ENCODE measurements around the gene STAB1.

STAB1 gene

DNA sequence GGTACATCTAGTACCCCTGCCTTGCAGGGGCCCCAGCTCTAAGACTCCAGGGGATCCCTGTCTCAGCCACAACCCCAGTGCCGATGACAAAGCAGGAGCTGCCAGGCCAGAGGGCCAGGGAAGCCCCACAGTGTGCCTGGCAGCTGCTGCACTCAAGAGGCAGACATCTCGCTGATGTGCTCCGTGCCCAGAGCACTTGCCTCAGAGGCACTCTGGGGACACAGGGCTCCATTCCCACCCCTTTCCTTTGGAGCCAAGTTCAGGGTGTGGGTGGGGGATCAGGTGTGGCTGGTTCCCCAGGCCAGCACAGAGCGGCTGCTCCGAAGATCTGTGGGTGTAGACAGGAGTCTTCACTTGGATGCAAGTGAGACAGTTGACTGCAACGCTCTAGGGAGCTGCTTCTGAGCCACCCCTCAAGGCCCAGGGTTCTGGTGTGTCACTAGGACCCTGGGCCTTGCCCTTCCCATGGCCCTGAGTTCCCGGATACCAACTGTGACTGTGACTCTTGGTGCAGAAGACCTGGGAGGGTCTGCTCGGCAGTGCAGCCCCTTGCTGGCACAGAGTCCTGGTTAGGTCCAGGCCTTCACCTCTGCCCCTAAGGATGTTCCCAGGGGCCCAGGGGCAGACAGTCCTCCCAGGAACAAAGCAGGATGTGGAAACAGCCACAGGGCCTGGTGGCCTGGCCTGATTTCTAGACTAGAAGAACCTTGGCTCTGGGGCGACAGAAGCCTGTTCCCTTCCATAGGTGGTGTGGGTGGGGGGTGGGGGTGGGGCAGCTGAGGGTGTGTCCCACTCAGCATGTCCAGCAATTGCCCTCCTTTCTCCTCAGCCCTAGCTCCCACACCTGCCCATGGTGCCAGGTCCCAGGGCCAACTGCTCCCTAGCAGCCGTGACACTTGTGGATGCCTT, 36.0 kb downstream of the STAB1 start:
- Histone ChIP-seq H3K9me2 (replicated peaks; ENCODE audit: control insufficient read depth, low read length) (no peaks in the 10 kb centered on the region), H3K36me3 (ENCODE audit: control insufficient read depth, low read length) (peaks cover 46% of the 10 kb centered on the region), H3K27ac (ENCODE audit: low read depth, low read length) (no peak overlapping the region), H3K4me1 (ENCODE audit: control insufficient read depth, low read length) (peaks cover 27% of the 10 kb centered on the region), H3K27me3 (ENCODE audit: control insufficient read depth, low read length) (no peaks in the 10 kb centered on the region), H3K79me2 (ENCODE audit: control insufficient read depth, low read length) (peaks cover 36% of the 10 kb centered on the region), H3F3A (ENCODE audit: control insufficient read depth, insufficient read depth) (peaks cover 9% of the 10 kb centered on the region), H3K9me3 (ENCODE audit: control insufficient read depth, insufficient read depth, low read length) (no peaks in the 10 kb centered on the region), H3K4me3 (ENCODE audit: low read length) (no peak overlapping the region), H3K4me2 (ENCODE audit: low read length) (peak overlapping the region; percentile 99; the same call in 1 of the 2 replicates), H4K20me1 (ENCODE audit: control insufficient read depth, insufficient read depth, low read depth, low read length) (0 out of 2 replicates have a peak, but pooled peaks cover 5% of the 10 kb centered on the region)
- TF ChIP-seq, protein P1, sequence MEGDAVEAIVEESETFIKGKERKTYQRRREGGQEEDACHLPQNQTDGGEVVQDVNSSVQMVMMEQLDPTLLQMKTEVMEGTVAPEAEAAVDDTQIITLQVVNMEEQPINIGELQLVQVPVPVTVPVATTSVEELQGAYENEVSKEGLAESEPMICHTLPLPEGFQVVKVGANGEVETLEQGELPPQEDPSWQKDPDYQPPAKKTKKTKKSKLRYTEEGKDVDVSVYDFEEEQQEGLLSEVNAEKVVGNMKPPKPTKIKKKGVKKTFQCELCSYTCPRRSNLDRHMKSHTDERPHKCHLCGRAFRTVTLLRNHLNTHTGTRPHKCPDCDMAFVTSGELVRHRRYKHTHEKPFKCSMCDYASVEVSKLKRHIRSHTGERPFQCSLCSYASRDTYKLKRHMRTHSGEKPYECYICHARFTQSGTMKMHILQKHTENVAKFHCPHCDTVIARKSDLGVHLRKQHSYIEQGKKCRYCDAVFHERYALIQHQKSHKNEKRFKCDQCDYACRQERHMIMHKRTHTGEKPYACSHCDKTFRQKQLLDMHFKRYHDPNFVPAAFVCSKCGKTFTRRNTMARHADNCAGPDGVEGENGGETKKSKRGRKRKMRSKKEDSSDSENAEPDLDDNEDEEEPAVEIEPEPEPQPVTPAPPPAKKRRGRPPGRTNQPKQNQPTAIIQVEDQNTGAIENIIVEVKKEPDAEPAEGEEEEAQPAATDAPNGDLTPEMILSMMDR (IDR thresholded peaks at IDR 0.05; ENCODE audit: low read depth, low read length, poor library complexity, severe bottlenecking): no peak
- TF ChIP-seq EZH2phosphoT487 (IDR thresholded peaks at IDR 0.05; ENCODE audit: borderline replicate concordance, low read length): no peak

- peaks cover 42% of the 10 kb centered on the region for H3K36me3 ChIP-seq (ENCODE audit: control insufficient read depth, low read length)
- H3K4me3 ChIP-seq (ENCODE audit: low read length): peak overlapping the region; percentile 93
- TF ChIP-seq, protein P1 (IDR thresholded peaks at IDR 0.05; ENCODE audit: low read depth, low read length, poor library complexity, severe bottlenecking): no peak
- TF ChIP-seq EZH2phosphoT487 (IDR thresholded peaks at IDR 0.05; ENCODE audit: borderline replicate concordance, low read length): no peak
- peak overlapping the region; percentile 99 for H3K4me2 ChIP-seq (ENCODE audit: low read length)
- H3K9me2 ChIP-seq (replicated peaks; ENCODE audit: control insufficient read depth, low read length): no peaks in the 10 kb centered on the region
- no peaks in the 10 kb centered on the region for H3K27me3 ChIP-seq (ENCODE audit: control insufficient read depth, low read length)
- no peaks in the 10 kb centered on the region for H3K9me3 ChIP-seq (ENCODE audit: control insufficient read depth, insufficient read depth, low read length)
- no peak overlapping the region for H3K27ac ChIP-seq (ENCODE audit: low read depth, low read length)
- H3K4me1 ChIP-seq (ENCODE audit: control insufficient read depth, low read length): peaks cover 27% of the 10 kb centered on the region
- H3F3A ChIP-seq (ENCODE audit: control insufficient read depth, insufficient read depth): peaks cover 9% of the 10 kb centered on the region
- 0 out of 2 replicates have a peak, but pooled peaks cover 5% of the 10 kb centered on the region for H4K20me1 ChIP-seq (ENCODE audit: control insufficient read depth, insufficient read depth, low read depth, low read length)
- peaks cover 41% of the 10 kb centered on the region for H3K79me2 ChIP-seq (ENCODE audit: control insufficient read depth, low read length)
Observed at GRCh38 chr3:52531860-52532516, 36.9 kb downstream of the STAB1 start.

GRCh38 chr3:52532517-52532837, 37.3 kb downstream of the STAB1 start:
- Histone ChIP-seq H3K36me3 (ENCODE audit: control insufficient read depth, low read length) (peaks cover 42% of the 10 kb centered on the region), H3K9me3 (ENCODE audit: control insufficient read depth, insufficient read depth, low read length) (no peaks in the 10 kb centered on the region), H3K4me2 (ENCODE audit: low read length) (peak overlapping the region; percentile 99), H3K9me2 (replicated peaks; ENCODE audit: control insufficient read depth, low read length) (no peaks in the 10 kb centered on the region), H3K4me3 (ENCODE audit: low read length) (peak overlapping the region; percentile 93), H4K20me1 (ENCODE audit: control insufficient read depth, insufficient read depth, low read depth, low read length) (peaks cover 9% of the 10 kb centered on the region; the same call in 1 of the 2 replicates), H3F3A (ENCODE audit: control insufficient read depth, insufficient read depth) (peaks cover 9% of the 10 kb centered on the region), H3K4me1 (ENCODE audit: control insufficient read depth, low read length) (peaks cover 31% of the 10 kb centered on the region), H3K27ac (ENCODE audit: low read depth, low read length) (no peak overlapping the region), H3K27me3 (ENCODE audit: control insufficient read depth, low read length) (no peaks in the 10 kb centered on the region), H3K79me2 (ENCODE audit: control insufficient read depth, low read length) (peaks cover 46% of the 10 kb centered on the region)
- TF ChIP-seq, protein P1 (IDR thresholded peaks at IDR 0.05; ENCODE audit: low read depth, low read length, poor library complexity, severe bottlenecking): no peak
- TF ChIP-seq EZH2phosphoT487 (IDR thresholded peaks at IDR 0.05; ENCODE audit: borderline replicate concordance, low read length): no peak
